CD4-positive, alpha-beta T cell treated with Interleukin-12 subunit alpha and Interleukin-12 subunit beta, for 1 hour (primary cell): ENCODE data around the gene TMEM200A.
A peak's percentile ranks its signal among the peaks of the same experiment; 100 is the strongest.

Experiments
- DNase-seq: peaks from one replicate; pipeline ENCODE4 v3.0.0-alpha.2; 2020

TMEM200A gene

GRCh38 chr6:130379223-130379622 is 13.4 kb downstream of the TMEM200A start:
- no peak for DNase-seq

- no peak for DNase-seq
These were observed 15.2 kb downstream of the TMEM200A start for GRCh38 chr6:130381012-130381411.

DNA sequence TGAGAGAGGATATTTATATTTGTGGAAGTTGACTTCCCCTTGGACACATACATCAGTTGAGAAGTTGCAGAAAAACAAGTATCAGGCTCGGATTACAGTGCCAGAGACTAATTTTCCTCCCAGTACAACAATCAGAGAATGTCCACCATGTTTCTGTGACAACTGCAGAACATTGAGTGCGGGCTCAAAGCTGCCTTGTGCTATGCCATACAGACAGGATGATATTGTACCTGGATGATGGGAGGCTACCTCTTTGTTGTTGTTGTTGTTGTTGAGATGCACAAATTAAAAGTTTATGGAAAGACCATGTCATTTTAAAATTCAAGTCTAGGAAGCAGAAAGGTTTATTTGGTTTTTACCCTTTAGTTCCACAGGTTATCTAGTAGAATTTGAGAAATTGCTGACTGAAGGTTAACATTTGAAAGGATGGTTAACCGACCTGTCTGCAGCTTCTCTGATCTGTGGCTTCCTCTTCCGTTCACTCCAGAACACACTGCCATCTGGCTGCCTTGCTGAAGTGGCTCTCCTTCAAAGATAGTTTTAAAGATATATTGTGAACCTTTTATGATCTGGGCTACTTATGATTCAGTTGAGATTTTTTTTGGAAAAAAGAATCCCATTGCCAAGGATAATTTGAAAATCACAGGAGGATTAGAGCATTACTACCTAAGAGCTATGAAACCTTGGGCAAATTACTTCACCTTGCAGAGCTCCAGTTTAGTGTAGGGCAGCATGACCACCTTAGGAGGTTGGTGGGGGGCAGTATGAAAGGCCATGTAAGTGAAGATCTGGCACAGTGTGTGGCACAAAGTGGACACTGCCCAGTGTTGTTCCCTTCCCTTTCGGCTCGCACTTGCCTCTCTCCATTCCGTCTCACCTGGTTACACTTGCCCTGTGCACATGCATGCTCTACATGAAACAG is 15.9 kb downstream of the TMEM200A start:
- DNase-seq: peak; percentile 60

DNA sequence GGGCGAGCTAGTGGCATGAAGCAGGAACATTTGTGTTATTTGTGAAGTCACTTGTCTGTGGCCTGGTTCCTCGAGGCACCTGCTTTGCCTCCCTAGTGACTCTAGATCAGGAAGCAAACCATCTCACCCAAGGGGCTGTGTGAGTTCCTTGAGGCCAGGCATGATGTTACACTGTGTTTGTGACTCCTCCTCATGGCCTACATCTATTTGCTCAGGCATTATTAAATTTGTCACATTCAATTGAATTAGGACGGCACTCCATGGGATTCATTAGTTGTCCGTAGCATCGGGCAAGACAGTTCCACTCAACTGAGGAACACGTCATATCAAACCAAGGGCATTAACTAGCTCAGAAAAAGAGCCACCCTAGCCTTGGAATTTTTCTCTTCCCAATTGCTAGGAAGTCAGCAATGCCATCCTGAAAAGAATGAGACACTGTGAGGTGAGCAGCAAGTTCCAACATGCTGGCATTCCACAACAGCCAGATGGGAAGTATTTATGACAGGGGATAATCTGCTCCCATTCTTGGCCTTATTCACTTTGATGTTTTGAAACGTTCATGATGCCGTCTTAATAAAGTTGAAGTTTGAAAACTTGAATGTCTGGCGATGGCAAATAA is 17.2 kb downstream of the TMEM200A start:
- no peak for DNase-seq

DNA sequence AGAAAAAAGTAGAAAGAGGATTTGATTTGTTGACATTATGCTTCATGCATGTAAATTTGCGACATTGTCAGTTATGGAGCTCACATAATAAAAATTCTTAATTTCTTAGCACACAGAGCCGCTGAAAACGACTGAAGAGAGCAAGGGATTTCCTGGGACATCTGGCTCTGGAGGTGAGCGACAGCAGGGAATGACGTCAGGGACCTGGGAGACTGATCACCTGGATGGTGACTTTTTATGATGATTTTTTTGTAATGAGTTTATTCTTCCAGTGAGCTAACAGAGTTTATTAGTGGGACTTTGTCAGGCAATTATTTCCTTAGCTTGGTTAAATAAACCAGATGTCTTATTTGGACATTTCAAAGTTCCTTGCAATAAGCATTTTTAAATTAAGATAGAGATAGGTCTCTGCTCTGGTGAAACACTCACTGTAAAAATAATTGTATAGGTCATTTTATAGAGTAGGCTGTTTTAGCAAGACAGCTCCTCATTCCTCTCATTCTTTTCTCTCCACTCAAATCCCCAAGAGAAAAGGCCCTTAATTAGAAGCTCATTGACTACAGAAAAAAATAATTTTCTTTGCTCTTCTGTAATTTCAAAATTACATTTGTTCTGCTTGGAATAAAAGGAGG is 19.4 kb downstream of the TMEM200A start:
- DNase-seq: no peak

GRCh38 chr6:130389142-130389541 is 23.3 kb downstream of the TMEM200A start:
- DNase-seq: no peak

DNA sequence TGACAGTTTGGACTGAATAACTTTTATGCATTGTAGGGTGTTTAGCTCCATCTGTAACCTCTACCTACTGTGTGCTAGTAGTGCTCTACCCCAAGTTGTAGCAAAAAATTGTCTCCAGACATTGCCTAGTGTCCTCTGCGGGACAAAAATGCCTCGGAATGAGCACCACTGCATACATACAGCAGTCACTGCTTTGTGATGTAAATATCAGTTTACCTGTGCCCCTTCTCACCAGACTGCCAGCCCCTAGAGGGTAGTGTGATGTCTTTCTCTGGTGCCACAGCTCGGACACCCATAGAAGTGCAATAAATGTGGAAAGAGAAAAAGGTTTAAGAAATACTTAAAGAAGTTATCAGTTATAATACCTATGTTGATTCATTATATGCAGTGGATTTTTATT is 25.1 kb downstream of the TMEM200A start:
- no peak for DNase-seq

DNA sequence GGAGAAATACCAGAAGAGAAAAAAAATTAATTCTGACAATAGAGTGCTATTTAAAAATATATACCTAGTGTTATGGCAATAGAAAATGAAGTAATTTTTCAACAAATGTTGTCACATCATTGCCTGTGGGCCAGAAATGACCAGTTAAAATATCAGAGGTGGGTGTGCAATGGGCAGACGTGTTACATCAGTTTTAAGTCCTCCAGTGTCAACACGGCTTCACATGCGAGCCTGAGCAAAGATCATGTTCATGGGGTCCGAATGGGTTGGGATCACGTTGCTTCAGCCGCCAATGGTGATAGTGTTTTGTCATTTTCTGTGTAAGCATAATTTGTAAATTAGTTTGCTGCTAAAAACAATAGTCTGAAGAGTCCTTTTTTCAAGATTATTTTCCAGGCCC is 27.5 kb downstream of the TMEM200A start:
- no peak for DNase-seq

DNA sequence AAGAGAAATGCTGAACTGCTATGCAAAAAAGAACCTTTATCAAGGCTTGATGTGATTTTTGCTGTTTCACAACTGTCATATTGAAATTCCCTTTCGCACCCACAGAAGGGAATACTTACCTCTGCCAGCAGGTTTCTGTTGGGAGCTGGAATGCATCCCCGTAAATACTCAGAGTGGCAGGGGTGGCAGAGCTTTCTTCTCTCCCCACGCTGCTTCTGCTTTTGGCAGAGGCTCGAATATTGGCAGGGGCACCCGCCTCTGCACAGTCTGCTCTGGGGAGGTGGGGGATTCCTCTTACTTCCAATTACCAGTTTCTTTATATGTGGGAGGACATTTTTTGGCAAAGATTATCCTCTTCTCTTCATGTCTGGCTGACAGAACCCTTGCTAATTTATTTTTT is 28.4 kb downstream of the TMEM200A start:
- DNase-seq: no peak

DNA sequence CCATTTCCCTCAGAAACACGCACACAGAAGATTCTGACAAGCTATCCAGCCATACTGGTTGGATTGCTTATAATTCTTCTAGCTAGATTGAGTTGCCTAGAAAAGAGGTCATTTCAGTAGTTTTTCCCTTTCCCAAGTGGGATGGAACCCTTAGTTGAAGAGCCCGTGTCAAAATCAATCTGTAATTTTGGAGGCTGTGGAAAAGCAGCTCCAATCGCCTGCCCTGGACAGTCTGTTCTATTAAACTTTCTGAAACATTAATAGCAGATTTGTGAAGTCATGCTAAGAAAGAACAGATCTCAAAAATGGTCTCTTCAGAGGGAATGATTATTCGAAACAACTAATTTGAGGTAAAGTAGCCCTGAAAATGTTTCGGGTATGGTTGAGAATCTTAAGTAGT is 29.3 kb downstream of the TMEM200A start:
- no peak for DNase-seq

DNA sequence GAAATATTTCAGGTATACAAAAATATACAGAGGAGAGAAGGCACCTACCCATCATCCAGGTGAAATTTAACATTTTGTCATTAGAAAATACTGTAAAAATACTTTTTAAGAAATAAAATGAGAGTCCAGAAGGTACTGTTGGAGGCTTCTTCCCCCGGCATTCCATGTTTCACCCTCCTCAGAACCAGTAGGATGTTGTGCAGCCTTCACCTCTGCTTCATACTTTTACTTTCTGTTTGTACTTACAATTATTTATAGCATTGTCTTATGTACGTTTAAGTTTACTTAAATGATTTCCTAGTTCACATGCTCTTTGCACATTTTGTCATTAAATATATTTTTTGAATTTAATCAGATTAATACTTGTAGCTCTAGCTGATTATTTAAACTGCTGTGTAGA is 30.9 kb downstream of the TMEM200A start:
- peak; percentile 24 for DNase-seq

DNA sequence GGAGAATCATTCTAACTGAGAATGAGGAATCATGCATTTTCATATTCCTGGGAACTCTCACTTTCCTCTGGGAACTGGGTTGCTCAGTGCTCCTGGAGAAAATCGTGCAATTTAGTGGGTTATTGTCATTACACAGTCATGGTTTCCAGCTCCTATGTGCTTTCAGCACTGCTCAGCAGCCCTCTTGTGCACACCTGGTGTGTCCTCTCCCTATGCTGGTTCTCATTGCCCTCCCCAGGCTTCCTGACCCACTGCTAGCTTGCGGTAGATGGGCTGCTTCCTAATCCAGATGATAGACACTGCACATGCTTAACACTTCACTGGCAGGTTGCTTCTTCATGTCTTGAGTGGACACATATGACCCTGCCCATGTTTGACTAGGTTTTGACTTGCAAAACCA is 39.7 kb downstream of the TMEM200A start:
- DNase-seq: no peak

- DNase-seq: no peak
These were observed 41.2 kb downstream of the TMEM200A start for GRCh38 chr6:130407032-130407431.

- DNase-seq: no peak
These were observed 43.7 kb downstream of the TMEM200A start for GRCh38 chr6:130409418-130410100.

DNA sequence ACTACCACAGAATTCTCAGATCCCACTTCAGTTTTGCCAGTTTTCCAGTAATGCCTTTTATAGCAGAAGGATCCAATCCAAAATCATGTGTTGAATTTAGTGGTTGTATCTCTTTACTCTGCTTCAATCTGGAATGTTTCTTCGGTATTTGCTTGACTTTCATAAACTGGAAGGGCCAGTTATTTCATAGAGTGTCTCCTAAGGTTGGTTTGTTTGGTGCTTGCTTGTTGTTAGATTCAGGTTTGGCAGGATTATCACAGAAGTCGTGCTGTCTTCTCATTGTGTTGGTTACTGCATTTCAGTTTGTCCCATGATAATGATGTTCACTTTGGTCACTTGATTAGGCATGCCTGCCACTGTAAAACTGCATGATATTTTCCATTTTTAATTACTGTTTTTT is 45.7 kb downstream of the TMEM200A start:
- DNase-seq: no peak

GRCh38 chr6:130412556-130413290 is 46.9 kb downstream of the TMEM200A start:
- no peak for DNase-seq

DNA sequence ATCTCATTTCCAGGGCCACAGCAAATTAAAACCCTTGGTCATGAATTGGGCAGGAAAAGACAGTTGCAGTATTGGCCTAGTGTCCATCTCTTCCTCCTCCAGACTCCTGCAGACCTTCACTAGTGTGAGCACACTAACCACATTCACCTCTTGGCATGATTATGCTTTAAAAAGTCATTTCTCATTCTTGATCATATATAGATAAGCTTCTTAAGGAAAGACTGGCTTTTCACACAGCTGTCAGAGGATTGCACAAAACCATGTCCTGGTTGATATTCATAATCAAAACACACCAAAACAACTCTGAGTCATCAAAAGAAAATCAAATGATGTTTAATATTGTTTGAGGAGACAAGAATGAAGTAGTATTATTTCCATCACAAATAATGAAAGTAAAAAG is 52.1 kb downstream of the TMEM200A start:
- no peak for DNase-seq

DNA sequence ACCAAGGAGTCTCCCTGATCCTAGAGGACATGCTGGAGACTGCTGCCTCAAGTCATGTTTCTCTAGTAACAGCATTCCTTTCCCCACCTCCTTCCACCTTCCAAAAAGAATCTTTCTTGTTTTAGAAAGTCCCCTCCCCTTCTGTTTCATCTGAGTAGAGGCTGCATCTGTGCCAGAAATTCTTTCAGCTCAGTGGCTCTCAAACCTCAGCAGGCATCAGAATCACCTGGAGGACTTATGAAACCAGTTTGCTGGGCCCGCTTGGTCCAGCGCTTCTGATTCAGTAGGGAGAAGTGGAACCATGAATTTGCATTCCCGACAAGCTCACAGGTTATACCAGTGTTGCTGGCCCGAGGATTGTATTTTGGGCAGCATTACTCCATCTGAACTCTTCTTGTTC is 55.1 kb downstream of the TMEM200A start:
- DNase-seq: no peak

DNA sequence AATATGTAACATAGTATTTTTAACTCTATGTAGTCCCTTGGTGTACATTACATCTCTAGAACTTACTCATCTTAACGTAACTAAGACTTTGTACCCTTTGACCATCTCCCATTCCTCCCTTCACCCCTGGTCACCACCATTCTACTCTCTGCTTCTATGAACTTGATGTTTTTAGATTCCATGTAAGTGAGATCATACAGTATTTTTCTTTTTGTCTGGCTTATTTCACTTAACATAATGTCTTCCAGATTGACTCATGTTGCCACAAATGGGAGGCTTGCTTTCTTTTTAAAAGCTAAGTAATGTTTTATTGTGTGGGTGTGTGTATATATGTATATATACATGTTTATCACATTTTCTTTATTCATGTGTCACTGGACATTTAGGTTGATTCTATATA is 55.8 kb downstream of the TMEM200A start:
- DNase-seq: no peak

- DNase-seq: no peak
These were observed 57.2 kb downstream of the TMEM200A start for GRCh38 chr6:130423044-130423443.

DNA sequence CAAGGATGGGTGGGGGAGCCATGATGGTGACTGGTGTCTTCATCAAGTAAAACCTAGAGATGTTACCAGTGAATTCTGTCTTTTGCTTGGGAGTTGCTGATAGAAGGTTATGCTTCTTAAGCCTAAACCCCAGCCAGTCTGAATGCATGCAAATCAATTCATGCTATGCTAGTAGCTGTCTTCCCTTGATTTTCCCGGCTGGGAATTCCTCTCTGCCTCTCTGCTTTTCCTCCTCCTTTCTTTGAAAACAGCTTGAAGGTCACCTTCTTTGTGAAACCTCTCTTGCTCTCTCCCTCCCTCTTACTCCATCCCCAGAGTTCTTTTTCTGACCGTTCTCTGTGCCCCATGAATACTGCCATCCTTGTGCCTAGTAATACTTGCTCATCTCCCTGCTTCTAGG is 58.9 kb downstream of the TMEM200A start:
- DNase-seq: no peak

GRCh38 chr6:130425537-130425936 is 59.7 kb downstream of the TMEM200A start:
- DNase-seq: no peak
